ENCODE measurements around the gene BCAS3.
"Not testable (repeated sequence)": the region's sequence is repeated elsewhere in the genome, so short reads cannot be mapped to it uniquely, and the experiment has no call there.

The BCAS3 gene

GRCh38 chr17:60887614-60888028, 210.0 kb downstream of the BCAS3 start:
- no peak for DNase-seq (ENCODE audit: low read depth)

GRCh38 chr17:60888812-60889709, 211.4 kb downstream of the BCAS3 start:
- DNase-seq (ENCODE audit: low read depth) = no peak

GRCh38 chr17:60891149-60891548, 213.5 kb downstream of the BCAS3 start:
- no peak for DNase-seq (ENCODE audit: low read depth)

GRCh38 chr17:60893475-60893874, 215.8 kb downstream of the BCAS3 start:
- no peak for DNase-seq (ENCODE audit: low read depth)

GRCh38 chr17:60896996-60897395, 219.3 kb downstream of the BCAS3 start:
- no peak for DNase-seq (ENCODE audit: low read depth)

- DNase-seq (ENCODE audit: low read depth) = no peak
These were observed 221.5 kb downstream of the BCAS3 start for GRCh38 chr17:60899115-60899514.

- no peak for DNase-seq (ENCODE audit: low read depth)
These were observed 223.0 kb downstream of the BCAS3 start for GRCh38 chr17:60900688-60901087.

- no peak for DNase-seq (ENCODE audit: low read depth)
These were observed 223.6 kb downstream of the BCAS3 start for GRCh38 chr17:60901242-60901641.

- DNase-seq (ENCODE audit: low read depth) = no peak
These were observed 224.2 kb downstream of the BCAS3 start for GRCh38 chr17:60901806-60902205.

GRCh38 chr17:60902399-60902798, 224.7 kb downstream of the BCAS3 start:
- no peak for DNase-seq (ENCODE audit: low read depth)

- DNase-seq (ENCODE audit: low read depth) = no peak
These were observed 226.9 kb downstream of the BCAS3 start for GRCh38 chr17:60904582-60904981.

- DNase-seq (ENCODE audit: low read depth) = no peak
These were observed 228.1 kb downstream of the BCAS3 start for GRCh38 chr17:60905709-60906108.

- no peak for DNase-seq (ENCODE audit: low read depth)
These were observed 230.7 kb downstream of the BCAS3 start for GRCh38 chr17:60908324-60908723.

GRCh38 chr17:60909405-60909804, 231.8 kb downstream of the BCAS3 start:
- no peak for DNase-seq (ENCODE audit: low read depth)

- DNase-seq (ENCODE audit: low read depth) = no peak
These were observed 232.8 kb downstream of the BCAS3 start for GRCh38 chr17:60910415-60910814.

- DNase-seq (ENCODE audit: low read depth) = no peak
These were observed 236.4 kb downstream of the BCAS3 start for GRCh38 chr17:60914078-60914477.

GRCh38 chr17:60916043-60916442, 238.4 kb downstream of the BCAS3 start:
- DNase-seq (ENCODE audit: low read depth) = no peak

- DNase-seq (ENCODE audit: low read depth) = no peak
These were observed 242.5 kb downstream of the BCAS3 start for GRCh38 chr17:60920107-60920506.

- DNase-seq (ENCODE audit: low read depth) = no peak
These were observed 245.3 kb downstream of the BCAS3 start for GRCh38 chr17:60923000-60923399.

- no peak for DNase-seq (ENCODE audit: low read depth)
These were observed 249.0 kb downstream of the BCAS3 start for GRCh38 chr17:60926466-60927183.

- no peak for DNase-seq (ENCODE audit: low read depth)
These were observed 256.1 kb downstream of the BCAS3 start for GRCh38 chr17:60933739-60934138.

- DNase-seq (ENCODE audit: low read depth) = no peak
These were observed 257.1 kb downstream of the BCAS3 start for GRCh38 chr17:60934723-60935122.

GRCh38 chr17:60935991-60936390, 258.3 kb downstream of the BCAS3 start:
- DNase-seq (ENCODE audit: low read depth) = not testable (repeated sequence)

Data from CMK (cell line).